ENCODE results near the gene TNFAIP8L3. TPM values are rescaled to one million over a fixed set of nuclear protein-coding genes. Genes with fewer than 3 reads are reported as not detected.

Gene TNFAIP8L3
- total and polyA plus RNA-seq, 2 of the 4 experiments (the other 2 are of a cell fraction), result 0.29 to 0.90 TPM

DNA sequence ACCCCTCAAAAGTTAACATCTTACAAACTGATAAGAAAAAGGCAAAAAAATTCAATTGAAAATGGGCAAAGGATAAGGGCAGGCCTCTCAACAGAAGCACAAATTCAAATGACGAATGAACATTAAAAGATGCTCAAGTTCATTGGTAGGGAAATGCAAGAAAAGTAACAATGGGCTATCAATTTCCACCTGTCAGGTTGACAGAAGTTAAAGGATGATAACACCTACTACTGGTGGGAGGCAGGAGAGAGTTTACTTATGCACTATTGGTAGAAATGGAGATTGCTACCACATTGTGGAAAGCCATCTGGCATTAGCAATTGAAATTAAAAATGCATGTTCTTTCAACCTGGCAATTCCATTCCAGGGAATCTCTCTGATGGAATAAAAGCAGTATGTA, 35.6 kb upstream of the TNFAIP8L3 start:
- dilution Hi-C loops (cut with HindIII; ENCODE audit: low sequenced_read_pairs, unreplicated experiment), result no loop called here
- BruUV-seq (replicated peaks), result no TSS peak
- no peak overlapping the region for H3K4me3 ChIP-seq (ENCODE audit: insufficient read depth, low read depth, low read length)

More for the DNA sequence above, 35.6 kb upstream of the TNFAIP8L3 start:
- peaks cover 4% of the 10 kb centered on the region; the same call in 1 of the 2 replicates for H4K20me1 ChIP-seq (ENCODE audit: insufficient read depth, low read length)
- H3K9ac ChIP-seq (ENCODE audit: low read depth, low read length), result no peak overlapping the region
- no peak overlapping the region for H2AK5ac ChIP-seq (ENCODE audit: low read depth, low read length)
- no peak overlapping the region for H2BK120ac ChIP-seq (ENCODE audit: low read depth, low read length)
- in situ Hi-C loops (cut with MboI; ENCODE audit: low sequenced_read_pairs), result no loop called here
- DNase-seq (no peak), ATAC-seq (ENCODE audit: low read depth) (no peak)
- no peak overlapping the region for H3K18ac ChIP-seq (ENCODE audit: low read depth, low read length)
- WGBS, 2 experiments (ENCODE audit: extremely low coverage in 2 of 2, insufficient read length in 1 of 2), result no CpG with 5 or more reads among the region's 1 CpG
- H2AK9ac ChIP-seq (replicated peaks; ENCODE audit: low read depth, low read length, poor library complexity), result no peak overlapping the region
- H3K14ac ChIP-seq (replicated peaks; ENCODE audit: low read depth, low read length), result no peak overlapping the region
- no peak overlapping the region for H3K4me2 ChIP-seq (ENCODE audit: low read depth, low read length)
- no peak overlapping the region for H4K5ac ChIP-seq (ENCODE audit: low read depth, low read length)
- no peak overlapping the region for H2BK20ac ChIP-seq (ENCODE audit: low read depth, low read length)
- peaks cover 6% of the 10 kb centered on the region for H3K4me1 ChIP-seq (ENCODE audit: control insufficient read depth, insufficient read depth, low read length)
- no peaks in the 10 kb centered on the region for H3K9me3 ChIP-seq (ENCODE audit: control insufficient read depth, insufficient read depth, low read length)
- no peak overlapping the region for H3K56ac ChIP-seq (ENCODE audit: extremely low read depth, insufficient read depth, low read length)
- H3K36me3 ChIP-seq (ENCODE audit: control insufficient read depth, insufficient read depth, low read length), result no peaks in the 10 kb centered on the region
- ChIA-PET POLR2A (ENCODE audit: unreplicated experiment) (no interaction called here), CTCF (no interaction called here)
- no peak overlapping the region for H2BK5ac ChIP-seq (ENCODE audit: low read depth, low read length, poor library complexity, severe bottlenecking)
- no peaks in the 10 kb centered on the region for H3K79me1 ChIP-seq (ENCODE audit: low read depth in 1 of 2, low read length in 2 of 2)
- H4K91ac ChIP-seq (ENCODE audit: insufficient read depth, low read depth, low read length), result no peak overlapping the region
- peaks cover 14% of the 10 kb centered on the region for H3K9me1 ChIP-seq (ENCODE audit: insufficient read depth, low read length)
- no peak for TF ChIP-seq SMC3 (IDR thresholded peaks at IDR 0.05; ENCODE audit: low read depth, low read length)
- TF ChIP-seq CHD1 (IDR thresholded peaks at IDR 0.05; ENCODE audit: low read depth, low read length), result no peak
- TF ChIP-seq, protein P1, sequence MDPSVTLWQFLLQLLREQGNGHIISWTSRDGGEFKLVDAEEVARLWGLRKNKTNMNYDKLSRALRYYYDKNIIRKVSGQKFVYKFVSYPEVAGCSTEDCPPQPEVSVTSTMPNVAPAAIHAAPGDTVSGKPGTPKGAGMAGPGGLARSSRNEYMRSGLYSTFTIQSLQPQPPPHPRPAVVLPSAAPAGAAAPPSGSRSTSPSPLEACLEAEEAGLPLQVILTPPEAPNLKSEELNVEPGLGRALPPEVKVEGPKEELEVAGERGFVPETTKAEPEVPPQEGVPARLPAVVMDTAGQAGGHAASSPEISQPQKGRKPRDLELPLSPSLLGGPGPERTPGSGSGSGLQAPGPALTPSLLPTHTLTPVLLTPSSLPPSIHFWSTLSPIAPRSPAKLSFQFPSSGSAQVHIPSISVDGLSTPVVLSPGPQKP (IDR thresholded peaks at IDR 0.05; ENCODE audit: borderline replicate concordance, low read depth, low read length), result no peak
- no peak for TF ChIP-seq MAZ (IDR thresholded peaks at IDR 0.05; ENCODE audit: borderline replicate concordance, low read depth, low read length)
- no peak for TF ChIP-seq BHLHE40 (IDR thresholded peaks at IDR 0.05; ENCODE audit: low read depth, low read length)
- H3K27me3 ChIP-seq (ENCODE audit: control insufficient read depth, insufficient read depth, low read length), result 0 out of 2 replicates have a peak, but pooled peaks cover under 1% of the 10 kb centered on the region
- H2AFZ ChIP-seq (replicated peaks; ENCODE audit: low read length, poor library complexity), result no peak overlapping the region
- no peak overlapping the region for H4K8ac ChIP-seq (ENCODE audit: low read depth in 2 of 2, low read length in 2 of 2)
- no peak overlapping the region for H2BK15ac ChIP-seq (ENCODE audit: low read depth, low read length)
- no peak overlapping the region for H3K23ac ChIP-seq (ENCODE audit: low read depth, low read length)
- no peak overlapping the region for H3K4ac ChIP-seq (ENCODE audit: low read depth, low read length)
- no peak overlapping the region for H3K27ac ChIP-seq (ENCODE audit: insufficient read depth, low read length)
- intact Hi-C loops (cut with micrococcal nuclease), result no loop called here
